DMS 273 (cell line): ENCODE data around the gene TAMALIN.

Experiments
- DNase-seq: peaks from one replicate; lab custom pipeline; 2025; ENCODE audit not compliant: unreplicated experiment; lab: John Stamatoyannopoulos, UW

TAMALIN gene

DNA sequence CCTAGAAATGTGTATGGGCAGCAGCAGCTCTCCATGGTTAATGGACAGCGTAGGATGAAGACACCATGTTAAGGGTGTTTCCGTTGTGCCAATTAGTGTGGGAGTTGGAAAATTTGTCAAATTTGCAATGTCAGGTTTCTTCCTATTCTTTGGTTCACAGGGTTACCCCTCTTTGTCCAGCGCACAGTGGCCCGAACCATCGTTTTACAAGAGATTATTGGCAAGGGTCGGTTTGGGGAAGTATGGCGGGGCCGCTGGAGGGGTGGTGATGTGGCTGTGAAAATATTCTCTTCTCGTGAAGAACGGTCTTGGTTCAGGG is 26.0 kb upstream of the TAMALIN start:
- DNase-seq, result no peak

DNA sequence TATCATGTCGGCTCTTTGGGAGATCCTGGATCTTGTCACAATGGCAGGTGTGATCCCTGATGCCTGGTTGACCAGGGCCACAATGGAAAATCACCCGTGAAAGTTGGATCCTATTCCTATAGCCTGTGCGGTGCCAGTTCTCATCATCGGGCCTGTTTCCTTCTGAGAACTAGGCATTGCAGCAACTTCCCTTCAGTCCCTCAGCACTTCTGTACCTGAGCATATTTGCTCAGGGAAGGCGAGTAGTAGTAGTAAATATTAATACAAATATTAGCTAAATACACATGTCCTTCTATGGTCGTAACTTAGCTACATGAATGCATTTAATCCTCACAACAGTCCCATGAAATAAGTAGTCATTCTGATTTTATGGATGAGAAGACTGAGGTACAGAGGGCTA is 22.1 kb upstream of the TAMALIN start:
- no peak for DNase-seq

DNA sequence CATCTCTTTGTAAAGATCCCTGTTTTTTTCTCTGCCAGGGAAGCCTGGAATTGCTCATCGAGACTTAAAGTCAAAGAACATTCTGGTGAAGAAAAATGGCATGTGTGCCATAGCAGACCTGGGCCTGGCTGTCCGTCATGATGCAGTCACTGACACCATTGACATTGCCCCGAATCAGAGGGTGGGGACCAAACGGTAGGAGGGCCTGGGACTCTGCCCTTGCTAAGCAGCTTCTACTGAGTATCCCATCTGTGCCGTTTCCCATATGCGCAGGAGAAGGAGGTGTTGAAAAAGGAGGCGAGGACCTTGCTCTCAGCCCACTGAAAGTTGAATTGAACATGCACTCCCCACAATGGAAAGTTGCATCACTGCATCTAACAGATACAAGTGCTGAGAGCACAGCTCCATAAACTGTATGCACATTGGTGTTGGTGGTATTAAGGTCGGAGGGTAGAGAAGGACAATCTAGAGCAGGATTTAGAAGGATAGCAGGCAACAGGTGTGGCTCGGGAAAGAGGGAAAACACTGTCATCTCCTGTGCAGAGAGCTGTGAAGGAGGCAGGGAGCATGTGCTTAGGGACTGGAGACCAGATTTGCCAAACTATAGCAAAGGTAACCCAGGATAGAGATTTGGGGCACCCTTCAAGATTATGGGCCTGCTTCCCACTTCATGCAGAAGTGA is 21.5 kb upstream of the TAMALIN start:
- no peak for DNase-seq

DNA sequence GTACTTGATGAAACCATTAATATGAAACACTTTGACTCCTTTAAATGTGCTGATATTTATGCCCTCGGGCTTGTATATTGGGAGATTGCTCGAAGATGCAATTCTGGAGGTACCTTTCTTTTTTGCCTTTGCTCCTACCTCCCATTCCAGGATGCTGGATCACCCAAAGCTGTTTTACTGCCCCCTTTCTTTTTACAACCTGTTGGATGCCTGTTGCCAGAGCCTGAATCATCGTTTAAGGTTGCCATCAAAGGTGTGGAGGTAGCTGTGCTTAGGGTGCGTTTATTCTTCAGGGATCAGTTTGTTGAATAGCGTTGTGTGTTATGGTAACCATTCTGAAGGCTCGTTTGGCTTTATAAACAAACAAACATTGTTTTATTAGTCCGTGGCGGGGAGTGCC is 19.9 kb upstream of the TAMALIN start:
- no peak for DNase-seq

DNA sequence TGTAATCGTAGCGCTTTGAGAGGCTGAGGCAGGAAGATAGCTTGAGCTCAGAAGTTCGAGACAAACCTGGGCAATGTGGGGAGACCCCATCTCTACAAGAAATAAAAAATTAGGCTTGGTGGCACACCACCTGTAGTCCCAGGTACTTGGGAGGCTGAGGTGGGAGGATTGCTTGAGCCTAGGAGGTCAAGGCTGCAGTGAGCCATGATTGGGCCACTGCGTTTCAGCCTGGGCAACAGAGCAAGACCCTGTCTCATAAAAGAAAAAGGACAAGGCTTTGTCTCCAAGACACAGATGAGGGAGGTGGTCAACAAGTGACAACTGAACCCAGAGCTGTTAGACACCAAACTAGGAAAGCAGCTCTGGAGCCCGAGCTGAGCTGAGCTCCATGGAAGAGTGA is 14.5 kb upstream of the TAMALIN start:
- DNase-seq, result no peak

DNA sequence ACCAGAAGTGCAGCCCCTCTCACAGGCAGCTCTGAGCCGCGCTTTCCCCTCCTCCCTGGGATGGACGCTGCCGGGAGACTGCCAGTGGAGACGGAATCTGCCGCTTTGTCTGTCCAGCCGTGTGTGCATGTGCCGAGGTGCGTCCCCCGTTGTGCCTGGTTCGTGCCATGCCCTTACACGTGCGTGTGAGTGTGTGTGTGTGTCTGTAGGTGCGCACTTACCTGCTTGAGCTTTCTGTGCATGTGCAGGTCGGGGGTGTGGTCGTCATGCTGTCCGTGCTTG is 12.3 kb upstream of the TAMALIN start:
- DNase-seq, result no peak

DNA sequence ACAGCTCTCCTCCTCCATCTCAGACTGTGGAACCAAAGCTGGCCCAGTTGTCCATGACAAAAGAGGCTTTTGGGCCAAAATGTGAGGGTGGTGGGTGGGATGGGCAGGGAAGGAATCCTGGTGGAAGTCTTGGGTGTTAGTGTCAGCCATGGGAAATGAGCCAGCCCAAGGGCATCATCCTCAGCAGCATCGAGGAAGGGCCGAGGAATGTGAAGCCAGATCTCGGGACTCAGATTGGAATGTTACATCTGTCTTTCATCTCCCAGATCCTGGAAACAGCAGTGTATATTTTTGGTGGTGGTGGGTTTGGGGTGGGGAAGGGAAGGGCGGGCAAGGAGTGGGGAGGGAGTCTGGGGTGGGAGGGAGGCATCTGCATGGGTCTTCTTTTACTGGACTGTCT is 11.8 kb upstream of the TAMALIN start:
- DNase-seq, result no peak

DNA sequence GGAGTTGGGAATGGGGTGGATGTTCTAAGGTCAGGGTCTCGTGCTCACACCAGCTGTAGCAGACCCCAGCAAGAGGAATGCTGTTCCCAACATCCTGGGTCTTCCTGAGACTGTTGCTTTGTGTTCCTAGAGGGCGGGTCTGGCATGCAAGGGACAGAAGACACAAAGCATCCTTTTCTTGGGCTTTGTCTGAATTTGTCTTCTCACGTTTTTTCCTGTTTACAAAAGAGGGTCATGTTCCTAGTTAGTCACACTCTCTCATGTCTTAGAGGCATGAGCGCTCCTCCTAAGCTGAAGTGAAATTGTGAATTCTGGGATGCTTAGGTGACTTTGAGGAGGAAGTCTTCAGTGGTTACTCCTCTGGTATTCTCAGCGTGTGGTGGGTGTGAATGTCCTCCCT is 9.6 kb upstream of the TAMALIN start:
- no peak for DNase-seq

DNA sequence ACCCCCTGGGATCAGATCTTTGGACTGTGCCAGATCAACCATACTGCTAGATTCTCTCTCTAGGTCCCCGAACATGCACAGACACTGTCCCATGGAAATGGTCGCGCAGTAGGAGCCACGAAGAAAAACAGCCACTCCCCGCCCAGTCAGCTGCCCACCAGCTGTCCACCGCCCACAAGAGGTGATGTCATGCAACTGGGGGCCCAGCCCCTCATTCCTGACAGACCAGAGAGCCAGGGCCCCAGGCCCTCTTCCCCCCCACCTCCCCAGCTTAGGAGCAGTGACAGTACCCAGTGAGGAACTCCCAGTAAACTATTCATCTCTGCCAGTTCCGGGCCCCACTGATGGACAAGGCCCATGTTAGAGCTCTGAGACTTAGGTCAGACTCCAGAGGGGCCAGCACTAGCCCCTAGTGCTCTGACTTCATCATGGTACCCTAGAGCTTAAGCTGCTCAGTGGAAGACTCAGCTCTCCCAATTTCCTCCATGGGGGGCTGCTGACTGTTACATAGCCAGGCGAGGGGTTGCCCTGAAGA is 3.7 kb upstream of the TAMALIN start:
- DNase-seq, result peak; percentile 37

DNA sequence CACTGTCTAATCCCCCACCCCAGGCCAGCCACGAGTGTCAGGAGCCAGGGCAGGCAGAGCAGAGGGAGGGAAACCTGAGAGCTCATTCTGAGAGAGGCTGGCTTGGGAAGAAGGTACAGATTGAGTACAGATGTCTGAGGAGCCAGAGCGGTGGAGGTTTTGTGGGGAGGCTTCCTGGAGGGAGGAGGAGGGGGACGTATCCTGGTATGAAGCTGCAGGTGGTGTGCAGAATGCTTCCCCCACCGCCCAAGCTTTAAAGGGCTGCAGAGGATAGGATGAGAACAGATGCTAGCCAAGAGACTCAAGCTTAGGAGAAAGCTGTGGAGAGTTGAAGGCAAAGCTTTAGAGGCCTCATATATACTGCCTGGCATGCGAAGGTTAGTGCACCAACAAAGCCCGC is 3.2 kb upstream of the TAMALIN start:
- peak; percentile 71 for DNase-seq

DNA sequence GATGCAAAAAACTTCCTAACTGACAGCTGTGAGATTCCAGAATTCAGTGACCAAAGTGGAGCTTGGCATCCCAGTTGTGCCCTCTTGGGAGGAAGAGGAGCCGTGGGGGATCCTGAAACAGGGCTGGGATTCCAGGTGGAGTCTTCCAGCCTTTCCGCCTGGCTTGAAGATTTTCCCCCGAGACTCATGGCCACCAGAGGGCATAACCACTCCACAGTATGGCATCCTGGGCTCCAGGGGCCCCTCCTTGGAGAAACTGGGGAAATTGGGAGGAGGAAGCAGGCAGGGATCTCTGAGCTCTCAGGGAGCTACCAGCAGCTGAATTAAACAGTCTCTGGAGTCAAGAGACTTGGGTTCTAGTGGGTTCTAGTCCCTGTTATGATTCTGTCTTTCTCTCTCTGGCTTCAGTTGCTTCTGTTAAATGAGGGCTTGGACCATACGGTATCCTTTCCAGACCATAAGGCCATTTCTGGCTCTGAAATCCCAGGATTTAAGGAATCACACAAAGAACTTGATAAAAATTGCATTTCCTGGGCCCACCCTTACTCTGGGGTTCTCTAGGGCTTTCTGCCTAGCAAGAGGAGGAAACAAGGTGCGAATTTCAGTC is 2.6 kb upstream of the TAMALIN start:
- peak; percentile 82 for DNase-seq

DNA sequence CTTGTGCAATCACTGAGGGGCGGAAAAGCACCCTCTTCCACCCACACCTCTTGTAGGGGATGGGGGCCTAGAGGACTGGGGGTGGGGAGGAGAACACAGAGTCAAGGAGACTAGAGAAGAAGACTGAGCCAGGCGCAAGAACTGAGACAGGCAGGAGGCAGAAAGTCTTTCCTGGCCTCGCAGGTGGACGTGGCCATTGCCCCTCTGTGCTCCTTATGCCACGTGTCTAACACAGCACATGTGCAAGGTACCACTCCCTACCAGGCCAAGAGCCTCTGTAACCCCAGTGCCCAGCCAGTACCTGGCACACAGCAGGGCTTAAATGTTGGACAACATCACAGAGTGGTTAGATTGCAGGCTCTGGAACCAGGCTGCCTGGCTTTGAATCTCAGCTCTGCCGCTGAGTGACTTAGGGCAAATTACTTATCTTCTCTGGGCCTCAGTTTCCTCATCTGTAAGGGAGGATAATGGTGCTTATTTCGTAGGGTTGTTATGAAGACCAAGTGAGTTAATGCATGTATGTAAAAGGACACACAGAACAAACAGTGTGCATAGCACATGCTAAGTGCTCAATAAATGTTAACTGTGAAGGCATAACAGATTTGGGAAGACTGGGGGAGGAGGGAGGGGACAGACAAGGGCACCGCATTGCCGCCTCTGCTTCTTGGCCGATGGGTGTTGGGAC is 1.4 kb upstream of the TAMALIN start:
- no peak for DNase-seq

DNA sequence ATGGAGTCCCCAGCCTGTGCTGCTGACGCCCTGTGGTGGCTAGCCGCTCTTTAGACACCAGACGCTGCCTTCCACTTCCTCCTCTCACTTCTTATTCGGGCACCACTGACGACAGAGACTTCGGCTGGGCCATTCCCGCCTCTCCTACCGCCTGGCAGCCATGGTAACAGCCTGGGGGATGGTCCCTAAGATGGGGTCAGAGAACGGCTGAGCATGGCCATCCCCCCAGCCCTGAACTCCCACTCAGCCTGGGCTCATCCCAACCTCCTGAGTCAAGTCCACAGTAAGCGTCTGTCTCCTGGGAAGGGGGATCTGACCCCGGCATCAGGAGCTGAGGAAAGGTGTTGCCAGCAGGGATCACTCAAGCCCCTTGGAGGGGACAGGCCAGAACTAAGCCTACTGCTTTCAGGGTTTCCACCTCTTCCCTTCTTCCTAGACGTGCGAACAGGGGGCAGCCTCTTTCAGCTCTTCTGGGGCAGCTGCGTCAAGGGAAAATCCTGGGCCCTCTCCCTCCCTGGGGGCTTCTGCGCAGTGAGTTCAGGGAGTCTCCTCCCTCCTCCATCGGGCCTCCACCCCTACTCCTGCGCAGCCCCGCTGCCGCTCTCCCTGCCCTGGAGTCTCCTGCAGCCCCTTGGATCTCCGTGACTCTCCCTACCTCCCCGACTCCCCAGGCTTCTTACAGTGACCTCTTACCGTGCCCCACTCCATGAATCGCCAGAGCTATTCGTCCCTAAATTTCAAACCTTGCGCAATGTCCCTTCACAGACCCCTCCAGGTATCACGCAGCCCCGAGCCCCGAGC is 643 bp upstream of the TAMALIN start:
- DNase-seq, result peak; percentile 14

DNA sequence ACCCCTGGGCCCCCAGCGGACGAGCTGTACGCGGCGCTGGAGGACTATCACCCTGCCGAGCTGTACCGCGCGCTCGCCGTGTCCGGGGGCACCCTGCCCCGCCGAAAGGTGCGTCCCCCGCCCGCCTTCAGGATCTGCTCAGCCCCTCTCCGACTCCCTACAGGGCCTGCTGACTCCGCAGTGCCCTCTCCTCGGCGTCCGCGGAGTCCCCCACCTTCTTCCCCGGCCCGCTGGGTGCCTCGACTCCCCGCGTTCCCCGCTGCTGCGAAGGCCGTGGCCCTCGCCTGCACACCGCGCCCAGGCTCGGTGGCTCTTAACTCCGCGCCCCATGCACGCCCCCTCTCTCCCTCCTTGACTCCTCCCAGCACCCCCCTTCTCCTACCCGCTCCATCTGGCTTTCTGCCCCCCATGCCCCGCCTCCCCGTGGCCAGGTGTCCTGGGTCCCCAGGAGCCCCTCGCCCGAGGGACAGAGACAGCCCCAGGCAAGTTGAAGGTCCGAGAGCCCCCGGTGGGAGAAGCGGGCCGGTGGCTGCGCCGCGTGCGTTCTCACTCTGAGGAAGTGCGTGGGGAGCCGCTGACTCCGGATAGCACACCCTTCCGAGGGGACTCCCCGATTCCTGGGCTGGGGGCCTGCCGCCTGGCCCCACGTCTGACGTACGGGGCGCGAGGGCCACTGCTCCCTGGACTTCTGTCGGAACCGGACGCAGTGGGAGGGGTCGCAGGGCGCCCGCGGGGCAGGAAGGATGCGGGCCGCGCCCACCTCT is 594 bp downstream of the TAMALIN start:
- DNase-seq, result peak; percentile 36

DNA sequence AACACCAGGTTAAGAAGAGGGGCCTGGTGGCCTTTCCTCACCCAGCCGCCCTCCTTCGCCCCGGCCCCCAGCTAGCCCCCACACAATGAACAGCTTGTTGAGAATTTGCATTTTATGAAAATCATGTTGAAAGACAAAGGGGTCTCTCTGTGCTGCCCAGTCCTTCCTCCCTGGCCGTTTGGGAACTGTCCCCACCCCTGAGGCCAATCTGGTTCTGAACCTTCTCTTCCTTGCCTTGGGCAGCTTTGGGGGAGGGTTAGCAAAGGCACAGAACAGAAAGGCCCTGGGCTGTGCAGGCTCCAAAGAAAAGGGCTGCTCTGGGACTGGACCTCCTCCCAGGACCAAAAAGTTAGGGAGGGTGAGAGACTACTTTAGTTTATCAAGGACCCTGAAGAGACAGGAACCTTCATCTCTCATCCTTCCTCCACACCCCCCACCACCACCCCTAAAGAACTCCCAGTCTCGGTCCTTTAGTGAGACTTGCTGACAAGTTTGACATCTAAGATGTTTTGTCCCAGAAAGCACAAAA is 1.3 kb downstream of the TAMALIN start:
- no peak for DNase-seq

DNA sequence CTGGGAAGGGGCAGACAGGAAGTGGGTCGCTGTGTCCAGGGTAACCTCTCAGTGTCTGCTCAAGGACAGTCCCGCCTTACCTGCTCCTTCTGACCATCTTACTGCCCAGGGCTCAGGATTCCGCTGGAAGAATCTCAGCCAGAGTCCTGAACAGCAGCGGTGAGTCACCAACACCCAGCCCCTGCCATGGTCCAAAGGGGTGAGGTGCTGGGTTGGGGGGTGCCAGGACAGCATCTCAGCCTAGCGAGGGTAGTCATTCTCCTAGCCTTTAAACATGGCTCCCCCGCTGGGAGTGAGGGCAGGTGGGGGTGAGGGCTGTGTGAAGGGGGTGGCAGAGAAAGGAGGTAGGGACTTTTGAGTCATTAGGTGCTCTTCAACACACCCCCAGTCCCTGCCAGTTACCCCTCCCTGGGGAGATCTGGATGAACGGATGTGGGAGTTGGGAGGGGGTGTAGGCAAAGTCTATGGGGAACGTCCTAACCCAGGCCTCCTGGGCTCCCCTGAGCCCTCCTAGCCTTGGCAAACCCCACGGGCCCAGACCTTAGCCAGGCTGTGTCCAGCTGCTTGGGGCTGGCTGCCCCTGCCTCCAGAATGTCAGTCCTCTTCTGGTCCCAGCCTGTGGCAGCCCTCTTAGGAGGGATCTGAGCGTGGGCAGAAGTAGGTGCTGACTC is 2.5 kb downstream of the TAMALIN start:
- no peak for DNase-seq

DNA sequence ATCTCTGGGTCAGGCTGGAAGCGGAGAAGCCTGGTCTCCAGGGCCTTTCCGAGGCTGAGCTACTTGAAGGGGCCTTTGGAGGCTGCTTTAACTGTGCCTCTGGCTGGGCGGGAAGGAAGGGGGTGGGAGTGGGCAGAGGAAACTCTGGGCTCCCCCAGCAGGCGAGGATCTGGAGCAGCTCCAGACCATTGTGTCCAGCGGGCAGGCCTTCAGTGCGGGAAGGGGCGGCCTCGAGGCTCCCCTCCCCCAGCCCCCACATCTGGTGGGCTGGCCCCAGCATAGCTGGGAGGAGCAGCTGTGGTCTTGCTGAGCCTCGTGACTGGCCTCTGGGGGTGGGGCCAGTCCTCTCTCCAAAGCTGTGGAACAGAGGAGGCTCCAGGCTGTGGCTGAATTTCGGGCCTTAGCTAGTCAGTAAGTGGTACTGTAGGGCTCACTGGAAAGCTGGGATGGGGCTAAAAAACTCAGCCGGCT is 3.4 kb downstream of the TAMALIN start:
- DNase-seq, result peak; percentile 66

DNA sequence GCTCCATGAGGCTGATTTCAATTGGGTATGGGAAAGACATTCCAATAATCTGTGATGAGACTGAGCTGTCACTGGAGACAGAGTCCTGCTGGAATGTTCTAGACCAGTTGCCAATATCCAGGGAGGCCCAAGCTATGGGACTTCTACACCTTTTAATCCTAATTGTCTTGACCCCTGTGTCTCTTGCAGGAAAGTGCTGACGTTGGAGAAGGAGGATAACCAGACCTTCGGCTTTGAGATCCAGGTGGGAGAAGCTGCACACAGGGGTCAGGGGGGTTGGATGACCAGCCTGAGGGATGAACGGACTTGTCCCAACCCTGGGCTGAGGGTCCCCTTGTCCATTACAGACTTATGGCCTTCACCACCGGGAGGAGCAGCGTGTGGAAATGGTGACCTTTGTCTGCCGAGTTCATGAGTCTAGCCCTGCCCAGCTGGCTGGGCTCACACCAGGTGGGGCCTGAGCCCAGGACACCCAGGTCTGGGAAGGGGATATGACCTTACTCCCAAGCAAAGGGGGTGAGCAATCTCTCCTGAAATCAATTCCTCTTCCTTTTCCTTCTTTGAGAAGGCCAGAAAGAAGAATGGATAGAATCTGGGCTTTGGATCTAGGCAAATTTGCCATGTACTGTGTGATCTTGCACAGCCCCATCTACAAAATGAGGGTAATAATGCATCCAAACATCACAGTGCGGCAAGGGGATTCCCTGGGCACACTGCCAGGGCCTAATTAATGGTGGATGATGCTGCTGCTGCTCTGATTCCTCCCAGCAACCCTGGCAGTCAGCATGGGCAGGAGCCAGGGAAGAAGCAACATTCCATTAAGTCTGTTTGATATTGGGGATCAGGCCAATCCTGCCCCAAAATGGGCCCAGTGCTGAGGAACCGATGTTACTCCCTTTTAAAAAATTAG is 4.2 kb downstream of the TAMALIN start:
- peak; percentile 54 for DNase-seq

DNA sequence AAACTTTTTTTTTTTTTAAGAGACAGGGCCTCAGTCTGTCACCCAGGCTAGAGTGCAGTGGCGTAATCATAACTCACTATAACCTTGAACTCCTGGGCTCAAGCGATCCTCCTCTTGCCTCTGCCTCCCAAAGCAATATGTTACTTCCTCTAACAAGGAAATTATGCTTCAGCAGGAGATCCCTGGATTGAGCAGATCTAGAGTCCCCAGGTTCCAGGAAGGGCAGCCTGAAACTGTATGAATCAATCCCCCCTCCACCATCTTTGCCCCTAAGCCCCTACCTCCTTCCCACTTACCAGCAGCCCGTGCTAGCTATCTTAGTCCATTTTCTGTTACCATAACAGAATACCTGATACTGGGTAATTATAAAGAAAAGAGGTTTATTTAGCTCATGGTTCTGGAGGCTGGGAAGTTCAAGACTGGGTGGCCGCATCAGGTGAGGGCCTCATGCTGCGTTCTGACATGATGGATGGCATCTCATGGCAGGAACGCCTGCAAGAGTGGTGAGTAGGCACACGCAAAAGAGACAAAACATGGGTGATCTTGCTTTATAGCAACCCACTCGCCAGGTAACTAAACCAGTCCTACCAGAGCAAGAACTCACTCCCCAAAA is 5.0 kb downstream of the TAMALIN start:
- DNase-seq, result no peak
